ENCODE measurements around the gene MYO16. TPM values are rescaled to one million over a fixed set of nuclear protein-coding genes. Genes with fewer than 3 reads are reported as not detected.

MYO16 gene
- total and polyA plus RNA-seq, 2 of the 4 experiments (the other 2 are of a cell fraction), result under 0.01 to 0.03 TPM

GRCh38 chr13:109121826-109122225 is 492.4 kb downstream of the MYO16 start:
- no peak overlapping the region for H3K23ac ChIP-seq (ENCODE audit: low read depth, low read length)
- WGBS, 2 experiments (ENCODE audit: extremely low coverage in 2 of 2, insufficient read length in 1 of 2), result 93% methylated on average over 2 of the region's 5 CpGs; no CpG with 5 or more reads in 1 of the 2 experiments
- intact Hi-C loops (cut with micrococcal nuclease) (no loop called here), in situ Hi-C loops (cut with MboI; ENCODE audit: low sequenced_read_pairs) (no loop called here), dilution Hi-C loops (cut with HindIII; ENCODE audit: low sequenced_read_pairs, unreplicated experiment) (no loop called here)
- ChIA-PET CTCF (no interaction called here), POLR2A (ENCODE audit: unreplicated experiment) (no interaction called here)
- DNase-seq, result no peak
- no peak overlapping the region for H3K4ac ChIP-seq (ENCODE audit: low read depth, low read length)
- no peak overlapping the region for H4K8ac ChIP-seq (ENCODE audit: low read depth in 2 of 2, low read length in 2 of 2)
- no peak overlapping the region for H2AK9ac ChIP-seq (replicated peaks; ENCODE audit: low read depth, low read length, poor library complexity)
- H4K20me1 ChIP-seq (ENCODE audit: insufficient read depth, low read length), result no peaks in the 10 kb centered on the region
- no peak overlapping the region for H2BK20ac ChIP-seq (ENCODE audit: low read depth, low read length)
- no peak for ATAC-seq (ENCODE audit: low read depth)
- TF ChIP-seq RFX5 (IDR thresholded peaks at IDR 0.05; ENCODE audit: low read depth, low read length), result no peak
- TF ChIP-seq, protein P1, sequence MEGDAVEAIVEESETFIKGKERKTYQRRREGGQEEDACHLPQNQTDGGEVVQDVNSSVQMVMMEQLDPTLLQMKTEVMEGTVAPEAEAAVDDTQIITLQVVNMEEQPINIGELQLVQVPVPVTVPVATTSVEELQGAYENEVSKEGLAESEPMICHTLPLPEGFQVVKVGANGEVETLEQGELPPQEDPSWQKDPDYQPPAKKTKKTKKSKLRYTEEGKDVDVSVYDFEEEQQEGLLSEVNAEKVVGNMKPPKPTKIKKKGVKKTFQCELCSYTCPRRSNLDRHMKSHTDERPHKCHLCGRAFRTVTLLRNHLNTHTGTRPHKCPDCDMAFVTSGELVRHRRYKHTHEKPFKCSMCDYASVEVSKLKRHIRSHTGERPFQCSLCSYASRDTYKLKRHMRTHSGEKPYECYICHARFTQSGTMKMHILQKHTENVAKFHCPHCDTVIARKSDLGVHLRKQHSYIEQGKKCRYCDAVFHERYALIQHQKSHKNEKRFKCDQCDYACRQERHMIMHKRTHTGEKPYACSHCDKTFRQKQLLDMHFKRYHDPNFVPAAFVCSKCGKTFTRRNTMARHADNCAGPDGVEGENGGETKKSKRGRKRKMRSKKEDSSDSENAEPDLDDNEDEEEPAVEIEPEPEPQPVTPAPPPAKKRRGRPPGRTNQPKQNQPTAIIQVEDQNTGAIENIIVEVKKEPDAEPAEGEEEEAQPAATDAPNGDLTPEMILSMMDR (conservative IDR thresholded peaks at IDR 0.05; ENCODE audit: low read depth, low read length), result no peak
- TF ChIP-seq MXI1 (IDR thresholded peaks at IDR 0.05; ENCODE audit: borderline replicate concordance, low read depth, low read length), result no peak
- no peaks in the 10 kb centered on the region for H3K79me1 ChIP-seq (ENCODE audit: low read depth in 1 of 2, low read length in 2 of 2)
- H2AFZ ChIP-seq (replicated peaks; ENCODE audit: low read length, poor library complexity), result no peak overlapping the region
- no peak overlapping the region for H3K4me3 ChIP-seq (ENCODE audit: insufficient read depth, low read depth, low read length)
- no peak overlapping the region for H3K56ac ChIP-seq (ENCODE audit: extremely low read depth, insufficient read depth, low read length)
- no TSS peak for BruUV-seq (replicated peaks)
- no peaks in the 10 kb centered on the region for H3K4me1 ChIP-seq (ENCODE audit: control insufficient read depth, insufficient read depth, low read length)
- H3K36me3 ChIP-seq (ENCODE audit: control insufficient read depth, insufficient read depth, low read length), result no peaks in the 10 kb centered on the region
- no peaks in the 10 kb centered on the region for H3K9me3 ChIP-seq (ENCODE audit: control insufficient read depth, insufficient read depth, low read length)
- no peak overlapping the region for H3K18ac ChIP-seq (ENCODE audit: low read depth, low read length)
- H3K9me1 ChIP-seq (ENCODE audit: insufficient read depth, low read length), result no peaks in the 10 kb centered on the region
- H3K14ac ChIP-seq (replicated peaks; ENCODE audit: low read depth, low read length), result no peak overlapping the region
- no peak overlapping the region for H2AK5ac ChIP-seq (ENCODE audit: low read depth, low read length)
- no peak overlapping the region for H2BK120ac ChIP-seq (ENCODE audit: low read depth, low read length)
- no peak overlapping the region for H2BK15ac ChIP-seq (ENCODE audit: low read depth, low read length)
- H3K9ac ChIP-seq (ENCODE audit: low read depth, low read length), result no peak overlapping the region
- no peak overlapping the region for H2BK5ac ChIP-seq (ENCODE audit: low read depth, low read length, poor library complexity, severe bottlenecking)
- H3K27ac ChIP-seq (ENCODE audit: insufficient read depth, low read length), result no peak overlapping the region
- no peak overlapping the region for H4K91ac ChIP-seq (ENCODE audit: insufficient read depth, low read depth, low read length)
- no peak overlapping the region for H3K4me2 ChIP-seq (ENCODE audit: low read depth, low read length)
- peaks cover 11% of the 10 kb centered on the region for H3K27me3 ChIP-seq (ENCODE audit: control insufficient read depth, insufficient read depth, low read length)
- H4K5ac ChIP-seq (ENCODE audit: low read depth, low read length), result no peak overlapping the region
